Prostate gland (tissue), 2 donors: ENCODE results near the gene ALDH4A1. TPM values are rescaled to one million over a fixed set of nuclear protein-coding genes. Genes with fewer than 3 reads are reported as not detected.

Experiments
- DNase-seq: peaks from one replicate; pipeline ENCODE4 v3.0.0-alpha.2; 2019; ENCODE audit warnings: low spot score
- H3K27ac ChIP-seq, 2 donors: fragments of 200-600 bp; sonication (generic); 2 replicates each; pipeline ENCODE4 v1.5.1; 2017 to 2019
- H3K27me3 ChIP-seq: fragments of 200-600 bp; sonication (generic); replicated peaks from 2 replicates; pipeline ENCODE4 v1.5.1; 2019; ENCODE audit not compliant: insufficient read depth
- H3K36me3 ChIP-seq, 2 donors: fragments of 200-600 bp; sonication (generic); 1 replicate in 1 of 2; 2 replicates in 1 of 2; pipeline versions ENCODE4 v1.5.1 to v1.8.1; 2017 to 2019
- H3K4me1 ChIP-seq: fragments of 200-600 bp; sonication (generic); replicated peaks from 2 replicates; pipeline ENCODE4 v1.5.1; 2019
- H3K4me3 ChIP-seq, 2 donors: fragments of 200-600 bp; sonication (generic); 2 replicates each; pipeline ENCODE4 v1.5.1; 2017 to 2019
- H3K9me3 ChIP-seq: fragments of 200-600 bp; sonication (generic); 2 replicates; pipeline ENCODE4 v1.5.1; 2017
- POLR2A ChIP-seq: fragments of 450-650 bp; IDR thresholded peaks from one replicate; pipeline ENCODE4 v1.6.1; 2016; ENCODE audit warnings: antibody characterized with exemption, mild to moderate bottlenecking
- POLR2AphosphoS5 ChIP-seq: sonication (generic); formaldehyde crosslinking; IDR thresholded peaks from one replicate; pipeline ENCODE4 v1.6.1; 2017; ENCODE audit warnings: antibody characterized with exemption
- WGBS: methylation state at CpG from one replicate; pipeline ENCODE4 v1.1.5; 2018; 5-methylcytosine and 5-hydroxymethylcytosine counted together
- intact Hi-C: fragments of 100-400 bp; cut with DNase I; formaldehyde crosslinking; loops from one replicate; pipeline ENCODE4 v1.14.2; 2022
- total RNA-seq, 2 donors: library from RNA; depleted of rRNA; stranded (reverse); fragments of >200 nt; gene quantifications; one replicate each; pipeline ENCODE4 v1.1.0, GENCODE V29; 2016
- TF ChIP-seq, protein P1 (sequence below), 4 experiments: fragments of 200-600 bp in 2 of 4; fragments of 450-650 bp in 2 of 4; sonication (generic) in 2 of 4; IDR thresholded peaks; 1 replicate in 3 of 4; 2 replicates in 1 of 4; pipeline ENCODE4 v1.5.1; 2016 to 2019; ENCODE audit warnings: antibody characterized with exemption in 4 of 4, mild to moderate bottlenecking in 2 of 4, moderate library complexity in 2 of 4

Gene ALDH4A1
- total RNA-seq, 2 donors from 2014 or later, result 15.7 to 58.4 TPM

- no peak for TF ChIP-seq POLR2AphosphoS5
- no peak for TF ChIP-seq POLR2A
- TF ChIP-seq, protein P1, sequence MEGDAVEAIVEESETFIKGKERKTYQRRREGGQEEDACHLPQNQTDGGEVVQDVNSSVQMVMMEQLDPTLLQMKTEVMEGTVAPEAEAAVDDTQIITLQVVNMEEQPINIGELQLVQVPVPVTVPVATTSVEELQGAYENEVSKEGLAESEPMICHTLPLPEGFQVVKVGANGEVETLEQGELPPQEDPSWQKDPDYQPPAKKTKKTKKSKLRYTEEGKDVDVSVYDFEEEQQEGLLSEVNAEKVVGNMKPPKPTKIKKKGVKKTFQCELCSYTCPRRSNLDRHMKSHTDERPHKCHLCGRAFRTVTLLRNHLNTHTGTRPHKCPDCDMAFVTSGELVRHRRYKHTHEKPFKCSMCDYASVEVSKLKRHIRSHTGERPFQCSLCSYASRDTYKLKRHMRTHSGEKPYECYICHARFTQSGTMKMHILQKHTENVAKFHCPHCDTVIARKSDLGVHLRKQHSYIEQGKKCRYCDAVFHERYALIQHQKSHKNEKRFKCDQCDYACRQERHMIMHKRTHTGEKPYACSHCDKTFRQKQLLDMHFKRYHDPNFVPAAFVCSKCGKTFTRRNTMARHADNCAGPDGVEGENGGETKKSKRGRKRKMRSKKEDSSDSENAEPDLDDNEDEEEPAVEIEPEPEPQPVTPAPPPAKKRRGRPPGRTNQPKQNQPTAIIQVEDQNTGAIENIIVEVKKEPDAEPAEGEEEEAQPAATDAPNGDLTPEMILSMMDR (IDR thresholded peaks at IDR 0.05), result no peak
- intact Hi-C loops, result no loop called here
- no peak for DNase-seq
- H3K27ac ChIP-seq, result no peak overlapping the region
- no peaks in the 10 kb centered on the region for H3K36me3 ChIP-seq
- H3K4me1 ChIP-seq, result peaks cover 5% of the 10 kb centered on the region
- WGBS, result 84% methylated on average over 1 of the region's 1 CpG
- H3K4me3 ChIP-seq, result no peak overlapping the region
- H3K27me3 ChIP-seq, result no peaks in the 10 kb centered on the region
- H3K9me3 ChIP-seq, result no peaks in the 10 kb centered on the region
Measured at GRCh38 chr1:18886003-18886335, 16.4 kb downstream of the ALDH4A1 start.

- no peak for DNase-seq
- Histone ChIP-seq H3K36me3 (no peaks in the 10 kb centered on the region), H3K27ac (no peak overlapping the region), H3K4me3 (no peak overlapping the region), H3K4me1 (peaks cover 5% of the 10 kb centered on the region), H3K9me3 (no peaks in the 10 kb centered on the region), H3K27me3 (no peaks in the 10 kb centered on the region)
- 86% methylated on average over 17 of the region's 17 CpGs for WGBS
- TF ChIP-seq, protein P1 (IDR thresholded peaks at IDR 0.05), result no peak
- no peak for TF ChIP-seq POLR2A
- no peak for TF ChIP-seq POLR2AphosphoS5
- intact Hi-C loops, result no loop called here
Measured at GRCh38 chr1:18885311-18886002, 16.9 kb downstream of the ALDH4A1 start.

GRCh38 chr1:18884727-18885126 lies 17.6 kb downstream of the ALDH4A1 start:
- WGBS, result 88% methylated on average over 6 of the region's 6 CpGs
- H3K36me3 ChIP-seq, result no peaks in the 10 kb centered on the region
- no peak overlapping the region for H3K27ac ChIP-seq
- no peaks in the 10 kb centered on the region for H3K9me3 ChIP-seq
- intact Hi-C loops, result no loop called here
- no peak for TF ChIP-seq POLR2AphosphoS5
- no peak for DNase-seq
- no peaks in the 10 kb centered on the region for H3K27me3 ChIP-seq
- peaks cover 5% of the 10 kb centered on the region for H3K4me1 ChIP-seq
- H3K4me3 ChIP-seq, result no peak overlapping the region

DNA sequence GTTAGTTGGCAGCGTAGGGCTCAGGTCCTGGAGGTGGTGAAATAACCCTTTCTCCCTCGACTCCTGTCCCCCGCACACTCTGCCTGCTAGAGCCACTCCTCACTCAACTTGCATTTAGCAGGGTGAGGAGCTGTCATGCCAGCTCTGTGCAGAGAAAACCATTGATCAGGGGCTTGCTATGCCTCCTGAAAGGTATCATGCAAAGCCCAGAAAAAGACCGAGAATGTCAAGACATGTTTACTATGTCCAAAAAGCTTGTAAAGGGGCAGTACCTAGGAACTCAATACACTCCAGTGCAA lies 18.0 kb downstream of the ALDH4A1 start:
- Histone ChIP-seq H3K4me1 (peaks cover 5% of the 10 kb centered on the region), H3K27ac (no peak overlapping the region), H3K4me3 (no peak overlapping the region), H3K9me3 (no peaks in the 10 kb centered on the region), H3K27me3 (no peaks in the 10 kb centered on the region), H3K36me3 (no peaks in the 10 kb centered on the region)
- no peak for DNase-seq
- intact Hi-C loops, result no loop called here
- TF ChIP-seq POLR2A (no peak), POLR2AphosphoS5 (no peak)
- TF ChIP-seq, protein P1 (IDR thresholded peaks at IDR 0.05), result no peak
- 35% methylated on average over 2 of the region's 4 CpGs for WGBS

- Histone ChIP-seq H3K4me3 (no peak overlapping the region), H3K4me1 (peaks cover 5% of the 10 kb centered on the region), H3K9me3 (no peaks in the 10 kb centered on the region), H3K36me3 (no peaks in the 10 kb centered on the region), H3K27me3 (no peaks in the 10 kb centered on the region), H3K27ac (no peak overlapping the region)
- TF ChIP-seq POLR2A (no peak), POLR2AphosphoS5 (peak; percentile 32)
- TF ChIP-seq, protein P1 (IDR thresholded peaks at IDR 0.05), result peak; percentile 68 to 92 (median 86)
- intact Hi-C loops, result no loop called here
- 49% methylated on average over 14 of the region's 14 CpGs for WGBS
- DNase-seq, result peak; percentile 69
Measured at GRCh38 chr1:18883636-18884418, 18.5 kb downstream of the ALDH4A1 start.
